ENCODE measurements around the gene GNAS-AS1. TPM values are rescaled to one million over a fixed set of nuclear protein-coding genes. Genes with fewer than 3 reads are reported as not detected.

GNAS-AS1 gene
- total RNA-seq, 1 donor from 2014 or later = not detected

GRCh38 chr20:58788896-58789544, 61.7 kb downstream of the GNAS-AS1 start:
- DNase-seq (ENCODE audit: low spot score in 2 of 2) = no peak
- Histone ChIP-seq H3K9me3 (no peaks in the 10 kb centered on the region), H3K4me1 (no peaks in the 10 kb centered on the region), H3K36me3 (no peaks in the 10 kb centered on the region), H3K4me3 (no peak overlapping the region), H3K27me3 (no peaks in the 10 kb centered on the region), H3K27ac (no peak overlapping the region)
- intact Hi-C loops (cut with DNase I) = no loop called here
- TF ChIP-seq CTCF (IDR thresholded peaks at IDR 0.05) = no peak

GRCh38 chr20:58787211-58788005, 63.3 kb downstream of the GNAS-AS1 start:
- no peak for DNase-seq (ENCODE audit: low spot score in 2 of 2)
- Histone ChIP-seq H3K4me1 (no peaks in the 10 kb centered on the region), H3K4me3 (no peak overlapping the region), H3K36me3 (no peaks in the 10 kb centered on the region), H3K9me3 (no peaks in the 10 kb centered on the region), H3K27me3 (no peaks in the 10 kb centered on the region), H3K27ac (no peak overlapping the region)
- TF ChIP-seq CTCF (IDR thresholded peaks at IDR 0.05) = no peak
- intact Hi-C loops (cut with DNase I) = no loop called here

GRCh38 chr20:58784321-58785074, 66.2 kb downstream of the GNAS-AS1 start:
- no peak overlapping the region for H3K27ac ChIP-seq
- H3K36me3 ChIP-seq = no peaks in the 10 kb centered on the region
- H3K27me3 ChIP-seq = no peaks in the 10 kb centered on the region
- H3K4me1 ChIP-seq = no peaks in the 10 kb centered on the region
- TF ChIP-seq CTCF (IDR thresholded peaks at IDR 0.05) = no peak
- DNase-seq (ENCODE audit: low spot score in 2 of 2) = no peak
- intact Hi-C loops (cut with DNase I) = no loop called here
- H3K9me3 ChIP-seq = no peaks in the 10 kb centered on the region
- no peak overlapping the region for H3K4me3 ChIP-seq

- DNase-seq (ENCODE audit: low spot score in 2 of 2) = no peak
- Histone ChIP-seq H3K4me1 (no peaks in the 10 kb centered on the region), H3K4me3 (no peak overlapping the region), H3K36me3 (no peaks in the 10 kb centered on the region), H3K27me3 (no peaks in the 10 kb centered on the region), H3K9me3 (no peaks in the 10 kb centered on the region), H3K27ac (no peak overlapping the region)
- TF ChIP-seq CTCF (IDR thresholded peaks at IDR 0.05) = no peak
- intact Hi-C loops (cut with DNase I) = no loop called here
Measured at GRCh38 chr20:58783511-58784011, 67.1 kb downstream of the GNAS-AS1 start.

- Histone ChIP-seq H3K4me1 (no peaks in the 10 kb centered on the region), H3K9me3 (no peaks in the 10 kb centered on the region), H3K36me3 (no peaks in the 10 kb centered on the region), H3K27ac (no peak overlapping the region), H3K4me3 (no peak overlapping the region), H3K27me3 (no peaks in the 10 kb centered on the region)
- intact Hi-C loops (cut with DNase I) = no loop called here
- DNase-seq (ENCODE audit: low spot score in 2 of 2) = no peak
- TF ChIP-seq CTCF (IDR thresholded peaks at IDR 0.05) = no peak
Measured at GRCh38 chr20:58781138-58781537, 69.6 kb downstream of the GNAS-AS1 start.

All from ascending aorta (tissue), 2 donors.